NCI-H82 treated with DMSO at 0.1 percent for 48 hours (cell line): ENCODE data around the gene BRICD5.
A peak's percentile ranks its signal among the peaks of the same experiment; 100 is the strongest.
"Not testable (repeated sequence)": the region's sequence is repeated elsewhere in the genome, so short reads cannot be mapped to it uniquely, and the experiment has no call there.

Source experiments
- DNase-seq: peaks from one replicate; lab custom pipeline; 2025; ENCODE audit not compliant: unreplicated experiment; lab: John Stamatoyannopoulos, UW

Gene BRICD5

GRCh38 chr16:2223221-2223941 is 12.7 kb upstream of the BRICD5 start, which contains the start of gene E4F1:
Gene E4F1, plus strand, starts transcription at chr16:2223591. Its CDS starts 23 bp downstream, at chr16:2223614.
- DNase-seq, result peak; percentile 98

- no peak for DNase-seq
These were observed 5.7 kb upstream of the BRICD5 start for GRCh38 chr16:2216330-2216729.

GRCh38 chr16:2214719-2214968 is 4.0 kb upstream of the BRICD5 start, which contains the start of gene PGP:
Gene PGP, minus strand, starts transcription at chr16:2214840. Its CDS starts 63 bp downstream, at chr16:2214777.
- no peak for DNase-seq

- no peak for DNase-seq
These were observed 3.4 kb upstream of the BRICD5 start for GRCh38 chr16:2213817-2214718.

- DNase-seq, result no peak
These were observed 2.0 kb upstream of the BRICD5 start for GRCh38 chr16:2212362-2213324.

- DNase-seq, result no peak
These were observed 1.3 kb upstream of the BRICD5 start for GRCh38 chr16:2211923-2212347.

- DNase-seq, result no peak
These were observed 692 bp downstream of the BRICD5 start for GRCh38 chr16:2210009-2210332.

GRCh38 chr16:2209258-2210008 is 1.2 kb downstream of the BRICD5 start:
- no peak for DNase-seq

GRCh38 chr16:2208772-2209171 is 1.9 kb downstream of the BRICD5 start:
- no peak for DNase-seq

- no peak for DNase-seq
These were observed 2.4 kb downstream of the BRICD5 start for GRCh38 chr16:2208308-2208707.

- DNase-seq, result no peak
These were observed 2.8 kb downstream of the BRICD5 start for GRCh38 chr16:2207872-2208271.

GRCh38 chr16:2206780-2207433 is 3.8 kb downstream of the BRICD5 start:
- no peak for DNase-seq

- no peak for DNase-seq
These were observed 4.3 kb downstream of the BRICD5 start for GRCh38 chr16:2206420-2206779.

GRCh38 chr16:2205967-2206313 is 4.7 kb downstream of the BRICD5 start:
- DNase-seq, result no peak

GRCh38 chr16:2205104-2205966 is 5.3 kb downstream of the BRICD5 start, which contains the start of gene MLST8:
Gene MLST8, plus strand, starts transcription at chr16:2205454. Its CDS starts 632 bp downstream, at chr16:2206086.
- DNase-seq, result peak; percentile 63

GRCh38 chr16:2204416-2205103 is 6.1 kb downstream of the BRICD5 start:
- no peak for DNase-seq

- DNase-seq, result not testable (repeated sequence)
These were observed 7.5 kb downstream of the BRICD5 start for GRCh38 chr16:2203119-2203688.

GRCh38 chr16:2200313-2200712 is 10.3 kb downstream of the BRICD5 start:
- no peak for DNase-seq
